GM06990 (cell line): ENCODE data around the gene ARHGEF38.

ENCODE experiments used
- DNase-seq: peaks from one replicate; pipeline ENCODE4 v3.0.0-alpha.2; 2011; ENCODE audit not compliant: insufficient read length; ENCODE audit errors: extremely low read depth
- H3K27me3 ChIP-seq: replicated peaks from 2 replicates; pipeline ENCODE4 v1.6.0; 2011; ENCODE audit warnings: low read length; ENCODE audit not compliant: control insufficient read depth, insufficient read depth
- H3K36me3 ChIP-seq: 2 replicates; pipeline ENCODE4 v1.5.1; 2011; ENCODE audit warnings: low read length; ENCODE audit not compliant: control insufficient read depth, insufficient read depth
- H3K4me3 ChIP-seq: replicated peaks from 2 replicates; pipeline ENCODE4 v1.5.1; 2011; ENCODE audit warnings: low read depth, mild to moderate bottlenecking, control low read depth, low read length
- CTCF ChIP-seq: IDR thresholded peaks from 2 replicates; pipeline ENCODE4 v1.5.1; 2011; ENCODE audit warnings: low read length, control low read depth, mild to moderate bottlenecking, inconsistent platforms; ENCODE audit not compliant: insufficient read depth, poor library complexity, severe bottlenecking

ARHGEF38 gene

DNA sequence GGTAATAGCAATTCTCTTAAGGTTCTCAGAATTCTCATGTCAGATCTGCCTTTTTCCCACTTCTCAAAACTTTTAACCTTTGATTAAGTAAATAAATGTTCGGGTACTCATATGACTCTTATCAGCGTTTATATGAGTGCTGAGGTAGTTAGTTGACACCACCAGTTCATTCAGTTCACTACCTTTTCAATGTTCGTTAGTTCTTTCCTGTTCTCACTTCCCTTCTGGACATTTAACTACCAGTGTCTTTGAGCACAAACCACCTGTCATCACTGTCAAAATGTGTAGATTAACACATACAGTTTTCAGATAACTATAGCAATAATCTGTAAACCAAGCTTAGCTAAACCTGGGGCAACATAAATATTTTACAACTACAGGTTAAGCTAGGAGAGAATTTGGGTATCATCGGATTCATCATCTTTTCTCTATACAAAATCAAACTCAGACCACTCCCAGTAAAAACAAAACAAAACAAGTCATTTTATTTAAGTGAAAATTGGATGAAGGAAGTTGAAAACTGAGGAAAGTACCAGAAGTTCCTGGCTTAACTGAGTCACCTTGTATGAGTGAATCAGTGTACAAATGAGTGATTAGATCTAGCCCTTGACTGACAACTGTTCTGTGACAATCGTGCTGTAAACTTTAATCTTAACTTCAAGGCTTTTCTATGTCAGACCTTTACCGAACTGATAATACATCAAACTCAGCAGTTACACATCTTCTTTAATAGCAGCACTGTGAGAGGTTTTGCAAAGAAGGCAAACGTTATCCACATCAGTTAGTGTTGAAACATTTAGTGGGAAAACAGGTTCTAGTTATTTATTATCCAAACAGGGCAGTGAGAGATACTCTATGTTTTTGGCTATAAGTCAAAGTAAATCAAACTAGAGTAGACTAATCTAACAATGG, 41.9 kb downstream of the ARHGEF38 start:
- H3K4me3 ChIP-seq, result peak overlapping the region; percentile 8; the same call in 1 of the 2 replicates
- TF ChIP-seq CTCF, result no peak
- H3K36me3 ChIP-seq, result no peaks in the 10 kb centered on the region
- no peaks in the 10 kb centered on the region for H3K27me3 ChIP-seq
- peak; percentile 70 for DNase-seq

DNA sequence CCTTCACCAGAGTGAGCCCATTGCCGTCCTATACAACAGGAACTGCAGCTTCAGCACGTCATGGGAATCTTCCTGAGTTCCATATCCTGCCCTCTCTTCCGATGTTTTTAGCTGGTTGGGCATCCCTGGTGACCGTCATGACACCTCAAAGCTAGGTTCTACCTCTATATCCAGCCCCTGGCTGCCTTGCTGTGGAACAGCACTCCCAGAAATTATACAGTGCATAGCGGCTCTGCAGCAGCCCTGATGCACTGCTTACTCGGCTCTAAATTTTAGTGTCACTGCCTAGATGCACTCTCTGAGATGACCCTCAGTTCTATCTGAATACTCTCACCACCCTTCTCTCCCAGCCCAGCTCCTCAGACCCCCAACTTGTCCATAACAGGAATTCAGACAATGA, 44.3 kb downstream of the ARHGEF38 start:
- no peak for TF ChIP-seq CTCF
- no peak overlapping the region for H3K4me3 ChIP-seq
- no peak for DNase-seq
- H3K27me3 ChIP-seq, result no peaks in the 10 kb centered on the region
- H3K36me3 ChIP-seq, result no peaks in the 10 kb centered on the region

DNA sequence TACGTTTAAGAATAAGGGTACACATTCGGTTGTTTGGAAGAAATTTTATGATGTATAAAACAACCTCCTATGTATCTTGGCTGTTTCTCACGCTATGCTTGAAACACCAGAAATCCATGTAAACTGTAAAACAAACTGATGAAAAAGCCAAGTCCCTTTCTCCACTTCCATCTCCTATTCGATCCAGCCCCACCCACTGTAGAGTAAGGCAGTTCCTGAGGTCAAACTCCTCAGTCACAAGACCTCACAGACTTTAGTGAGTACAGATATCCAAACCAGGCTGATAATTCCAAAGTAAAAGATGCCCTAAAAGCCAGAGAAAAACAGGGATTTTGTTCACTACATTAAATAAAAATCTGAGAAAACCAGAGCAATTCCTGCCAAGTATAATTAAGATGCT, 45.6 kb downstream of the ARHGEF38 start:
- TF ChIP-seq CTCF, result no peak

GRCh38 chr4:105598787-105599186, 46.4 kb downstream of the ARHGEF38 start:
- DNase-seq, result no peak
- Histone ChIP-seq H3K36me3 (no peaks in the 10 kb centered on the region), H3K27me3 (no peaks in the 10 kb centered on the region), H3K4me3 (no peak overlapping the region)
- no peak for TF ChIP-seq CTCF

More for the DNA sequence above, 45.6 kb downstream of the ARHGEF38 start:
- H3K27me3 ChIP-seq, result no peaks in the 10 kb centered on the region
- DNase-seq, result no peak
- no peaks in the 10 kb centered on the region for H3K36me3 ChIP-seq
- H3K4me3 ChIP-seq, result no peak overlapping the region

DNA sequence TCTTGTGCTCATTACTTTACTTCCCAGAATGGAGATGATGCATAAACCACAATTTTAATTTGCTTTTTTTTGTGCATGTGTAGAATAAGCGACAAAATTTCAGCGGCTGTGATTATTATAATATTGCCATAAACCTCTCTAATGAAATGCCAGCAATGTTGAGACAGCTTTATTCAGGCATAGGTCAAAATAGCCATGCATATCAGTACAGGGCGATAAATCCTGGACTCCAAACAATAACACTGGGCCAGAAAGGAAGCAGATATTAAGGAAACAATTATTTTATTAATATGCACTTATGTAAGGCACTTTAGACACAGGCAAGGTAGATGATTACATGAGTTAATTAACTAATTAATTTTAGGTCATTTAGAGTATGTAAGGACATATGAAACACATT, 47.1 kb downstream of the ARHGEF38 start:
- no peak for TF ChIP-seq CTCF
- Histone ChIP-seq H3K4me3 (no peak overlapping the region), H3K36me3 (no peaks in the 10 kb centered on the region), H3K27me3 (no peaks in the 10 kb centered on the region)
- DNase-seq, result no peak
